ENCODE data around the gene SLC52A1.

The SLC52A1 gene

DNA sequence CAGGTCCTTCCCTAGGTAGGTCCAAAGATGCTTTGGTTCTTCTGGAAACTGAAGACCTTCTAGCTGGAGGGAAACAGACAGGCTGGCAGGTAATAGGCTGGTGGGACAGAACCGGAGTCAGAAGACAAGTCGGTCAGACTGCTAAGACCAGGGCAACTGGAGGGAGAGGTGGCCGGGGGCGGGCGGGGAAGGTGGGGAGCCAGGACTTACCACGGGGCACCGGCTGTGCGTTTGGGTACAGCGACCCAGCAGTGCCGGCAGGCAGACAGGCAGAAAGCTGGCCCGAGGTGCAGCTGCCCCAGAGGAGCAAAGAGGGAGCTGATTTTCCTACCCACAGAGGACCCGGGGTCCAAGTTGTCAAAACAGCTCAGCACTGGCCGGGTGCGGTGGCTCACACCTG lies 575 bp downstream of the SLC52A1 start:
- no peaks in the 10 kb centered on the region for H3K9me3 ChIP-seq (ENCODE audit: control insufficient read depth, insufficient read depth, low read depth, low read length)
- H3K4me1 ChIP-seq (ENCODE audit: control insufficient read depth, insufficient read depth, low read length): 0 out of 2 replicates have a peak, but pooled peaks cover 2% of the 10 kb centered on the region
- no peaks in the 10 kb centered on the region for H3K36me3 ChIP-seq (ENCODE audit: control insufficient read depth in 2 of 2, insufficient read depth in 1 of 2, low read length in 2 of 2)
- H3K4me3 ChIP-seq (ENCODE audit: low read depth, low read length): no peak overlapping the region
- POLR2A ChIA-PET: interaction anchor here (0.9 kb wide), 1 partner anchor 11 kb away, joined by 4 read pairs; no protein-coding TSS in a partner anchor
- TF ChIP-seq ZBTB11 (tag by site-specific recombination; conservative IDR thresholded peaks at IDR 0.05; ENCODE audit: low read depth): no peak
- no peak for TF ChIP-seq ZNF292 (tag by site-specific recombination; IDR thresholded peaks at IDR 0.05; ENCODE audit: borderline replicate concordance, low read depth)
- no peak for TF ChIP-seq ZNF311 (tag by site-specific recombination; IDR thresholded peaks at IDR 0.05; ENCODE audit: borderline replicate concordance)
- no peak for TF ChIP-seq ZBTB26 (tag by site-specific recombination; optimal IDR thresholded peaks at IDR 0.05)
- no peak for TF ChIP-seq ZNF2 (tag by site-specific recombination; IDR thresholded peaks at IDR 0.05)
- TF ChIP-seq ZNF114 (tag by site-specific recombination; IDR thresholded peaks at IDR 0.05): no peak
- no peak for TF ChIP-seq ZNF426 (tag by site-specific recombination; IDR thresholded peaks at IDR 0.05)
- no peak for TF ChIP-seq ZNF544 (tag by site-specific recombination; IDR thresholded peaks at IDR 0.05)
- H3K27ac ChIP-seq (ENCODE audit: extremely low read depth, low read depth, low read length): no peak overlapping the region
- CTCF ChIA-PET: interaction anchor here (0.6 to 1.3 kb wide), 3 partner anchors 10 to 295 kb away, joined by 3 to 5 read pairs (median 3); partner anchors contain the start of genes CXCL16 and ZMYND15

GRCh38 chr17:5034063-5034462 lies 1.2 kb downstream of the SLC52A1 start:
- Histone ChIP-seq H3K36me3 (ENCODE audit: control insufficient read depth in 2 of 2, insufficient read depth in 1 of 2, low read length in 2 of 2) (no peaks in the 10 kb centered on the region), H3K4me1 (ENCODE audit: control insufficient read depth, insufficient read depth, low read length) (0 out of 2 replicates have a peak, but pooled peaks cover 2% of the 10 kb centered on the region), H3K27ac (ENCODE audit: extremely low read depth, low read depth, low read length) (no peak overlapping the region), H3K4me3 (ENCODE audit: low read depth, low read length) (no peak overlapping the region), H3K9me3 (ENCODE audit: control insufficient read depth, insufficient read depth, low read depth, low read length) (no peaks in the 10 kb centered on the region)
- CTCF ChIA-PET: interaction anchor here (0.6 kb wide), 1 partner anchor 294 kb away, joined by 3 read pairs; the partner anchor contains the start of genes CXCL16 and ZMYND15
- POLR2A ChIA-PET: no interaction called here
- TF ChIP-seq, protein P1, sequence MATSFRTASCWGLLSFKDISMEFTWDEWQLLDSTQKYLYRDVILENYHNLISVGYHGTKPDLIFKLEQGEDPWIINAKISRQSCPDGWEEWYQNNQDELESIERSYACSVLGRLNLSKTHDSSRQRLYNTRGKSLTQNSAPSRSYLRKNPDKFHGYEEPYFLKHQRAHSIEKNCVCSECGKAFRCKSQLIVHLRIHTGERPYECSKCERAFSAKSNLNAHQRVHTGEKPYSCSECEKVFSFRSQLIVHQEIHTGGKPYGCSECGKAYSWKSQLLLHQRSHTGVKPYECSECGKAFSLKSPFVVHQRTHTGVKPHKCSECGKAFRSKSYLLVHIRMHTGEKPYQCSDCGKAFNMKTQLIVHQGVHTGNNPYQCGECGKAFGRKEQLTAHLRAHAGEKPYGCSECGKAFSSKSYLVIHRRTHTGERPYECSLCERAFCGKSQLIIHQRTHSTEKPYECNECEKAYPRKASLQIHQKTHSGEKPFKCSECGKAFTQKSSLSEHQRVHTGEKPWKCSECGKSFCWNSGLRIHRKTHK (tag by site-specific recombination; IDR thresholded peaks at IDR 0.05): no peak
- TF ChIP-seq ZBTB20 (tag by site-specific recombination; IDR thresholded peaks at IDR 0.05): no peak
- TF ChIP-seq ZFP37 (tag by site-specific recombination; IDR thresholded peaks at IDR 0.05): no peak
- no peak for TF ChIP-seq ZFP69B (tag by site-specific recombination; IDR thresholded peaks at IDR 0.05)
- TF ChIP-seq ZSCAN30 (tag by site-specific recombination; IDR thresholded peaks at IDR 0.05): no peak
- no peak for TF ChIP-seq ZNF701 (tag by site-specific recombination; IDR thresholded peaks at IDR 0.05)
- TF ChIP-seq, protein P2, sequence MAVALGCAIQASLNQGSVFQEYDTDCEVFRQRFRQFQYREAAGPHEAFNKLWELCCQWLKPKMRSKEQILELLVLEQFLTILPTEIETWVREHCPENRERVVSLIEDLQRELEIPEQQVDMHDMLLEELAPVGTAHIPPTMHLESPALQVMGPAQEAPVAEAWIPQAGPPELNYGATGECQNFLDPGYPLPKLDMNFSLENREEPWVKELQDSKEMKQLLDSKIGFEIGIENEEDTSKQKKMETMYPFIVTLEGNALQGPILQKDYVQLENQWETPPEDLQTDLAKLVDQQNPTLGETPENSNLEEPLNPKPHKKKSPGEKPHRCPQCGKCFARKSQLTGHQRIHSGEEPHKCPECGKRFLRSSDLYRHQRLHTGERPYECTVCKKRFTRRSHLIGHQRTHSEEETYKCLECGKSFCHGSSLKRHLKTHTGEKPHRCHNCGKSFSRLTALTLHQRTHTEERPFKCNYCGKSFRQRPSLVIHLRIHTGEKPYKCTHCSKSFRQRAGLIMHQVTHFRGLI (tag by site-specific recombination; IDR thresholded peaks at IDR 0.05): no peak
- TF ChIP-seq ZNF658 (tag by site-specific recombination; IDR thresholded peaks at IDR 0.05): no peak
- TF ChIP-seq SP2 (tag by site-specific recombination; IDR thresholded peaks at IDR 0.05): no peak
- TF ChIP-seq ZNF776 (tag by site-specific recombination; IDR thresholded peaks at IDR 0.05; ENCODE audit: borderline replicate concordance): no peak
- TF ChIP-seq ZFP41 (tag by site-specific recombination; IDR thresholded peaks at IDR 0.05; ENCODE audit: borderline replicate concordance): no peak
- no peak for TF ChIP-seq FEZF1 (tag by site-specific recombination; IDR thresholded peaks at IDR 0.05)

Measured in HEK293 (cell line).